ENCODE results near the gene C20orf202. TPM values are rescaled to one million over a fixed set of nuclear protein-coding genes. Genes with fewer than 3 reads are reported as not detected.

C20orf202 gene
- total and polyA plus RNA-seq, 9 of the 15 experiments (the other 6 are each of a cell fraction or from before 2014, with no cell fraction given): 0.03 to 0.24 (median 0.15) TPM; not detected in 4

DNA sequence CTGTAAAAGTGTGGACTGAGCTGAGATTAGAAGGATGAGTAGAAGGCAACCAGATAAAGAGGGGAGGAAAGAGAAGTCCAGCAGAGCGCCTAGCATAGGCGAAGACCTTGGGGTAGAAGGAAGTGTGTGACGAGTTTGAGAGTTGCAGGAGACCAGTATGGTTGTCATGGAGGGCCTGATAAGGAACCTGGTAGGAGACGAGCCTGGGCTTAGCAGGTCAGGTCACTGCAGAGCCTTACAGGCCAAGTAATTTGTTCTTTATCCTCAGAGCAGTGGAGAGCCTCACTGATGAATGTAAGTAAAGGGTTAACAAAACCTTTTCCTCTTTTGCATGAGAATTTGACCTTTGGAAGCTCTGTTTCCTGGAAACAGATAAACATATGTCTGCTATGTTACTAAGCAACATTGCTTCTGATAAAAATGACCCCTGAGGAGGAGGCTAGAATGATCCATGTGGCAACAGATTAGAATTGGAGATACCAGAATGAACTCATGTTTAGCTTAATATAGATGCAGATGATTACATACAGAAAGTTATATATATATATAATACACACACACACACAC, 15.6 kb upstream of the C20orf202 start (continued):
- TF ChIP-seq, protein P1, sequence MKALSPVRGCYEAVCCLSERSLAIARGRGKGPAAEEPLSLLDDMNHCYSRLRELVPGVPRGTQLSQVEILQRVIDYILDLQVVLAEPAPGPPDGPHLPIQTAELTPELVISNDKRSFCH (CRISPR knock-in tag; IDR thresholded peaks at IDR 0.05): no peak
- TF ChIP-seq, protein P1 (tag; IDR thresholded peaks at IDR 0.05): peak; percentile 99
- TF ChIP-seq ZNF445 (CRISPR knock-in tag; IDR thresholded peaks at IDR 0.05; ENCODE audit: low read depth): no peak
- peak; percentile 62 for TF ChIP-seq FOXM1 (IDR thresholded peaks at IDR 0.05; ENCODE audit: low read depth)
- no peak for TF ChIP-seq FOXM1 (CRISPR knock-in tag; IDR thresholded peaks at IDR 0.05; ENCODE audit: low read depth)
- TF ChIP-seq KDM1A (IDR thresholded peaks at IDR 0.05): peak; percentile 65 to 78
- TF ChIP-seq FOXJ2 (tag; IDR thresholded peaks at IDR 0.05): peak; percentile 99
- peak; percentile 28; the same call in 1 of the 2 replicates for TF ChIP-seq SP1 (CRISPR knock-in tag; IDR thresholded peaks at IDR 0.05)
- TF ChIP-seq BCOR (IDR thresholded peaks at IDR 0.05): peak; percentile 39; the same call in 1 of the 2 replicates
- TF ChIP-seq ZNF143 (CRISPR knock-in tag; IDR thresholded peaks at IDR 0.05): no peak
- 0 out of 2 replicates have a peak, but pooled peaks have one; percentile 19 for TF ChIP-seq ZNF134 (CRISPR knock-in tag; conservative IDR thresholded peaks at IDR 0.05)
- peak; percentile 99 for TF ChIP-seq TRIM28 (IDR thresholded peaks at IDR 0.05)
- no peak for TF ChIP-seq ZNF224 (CRISPR knock-in tag; IDR thresholded peaks at IDR 0.05)
- peak; percentile 60 for TF ChIP-seq FOSL1 (tag; conservative IDR thresholded peaks at IDR 0.05)
- TF ChIP-seq SRF (CRISPR knock-in tag; IDR thresholded peaks at IDR 0.05): 0 out of 4 replicates have a peak, but pooled peaks of 1 of the 2 experiments have one; percentile 19
- TF ChIP-seq EP400 (IDR thresholded peaks at IDR 0.05): 0 out of 2 replicates have a peak, but pooled peaks have one; percentile 21
- TF ChIP-seq ZKSCAN3 (CRISPR knock-in tag; IDR thresholded peaks at IDR 0.05): no peak
- no peak for TF ChIP-seq DACH1 (IDR thresholded peaks at IDR 0.05; ENCODE audit: partially characterized antibody)
- TF ChIP-seq CCNT2 (IDR thresholded peaks at IDR 0.05; ENCODE audit: borderline replicate concordance, extremely low read depth, insufficient read length, low read depth, low read length): peak; percentile 42
- TF ChIP-seq, protein P2, sequence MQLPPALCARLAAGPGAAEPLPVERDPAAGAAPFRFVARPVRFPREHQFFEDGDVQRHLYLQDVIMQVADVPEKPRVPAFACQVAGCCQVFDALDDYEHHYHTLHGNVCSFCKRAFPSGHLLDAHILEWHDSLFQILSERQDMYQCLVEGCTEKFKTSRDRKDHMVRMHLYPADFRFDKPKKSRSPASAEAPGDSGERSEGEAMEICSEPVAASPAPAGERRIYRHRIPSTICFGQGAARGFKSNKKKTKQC (CRISPR knock-in tag; IDR thresholded peaks at IDR 0.05): no peak
- TF ChIP-seq RBM25 (IDR thresholded peaks at IDR 0.05; ENCODE audit: low read depth, low read length, severe bottlenecking): no peak
- TF ChIP-seq MTA2 (IDR thresholded peaks at IDR 0.05; ENCODE audit: low read depth): peak; percentile 45
- no peak for TF ChIP-seq ARID2 (IDR thresholded peaks at IDR 0.05)
- TF ChIP-seq E2F3 (CRISPR knock-in tag; IDR thresholded peaks at IDR 0.05): no peak
- no peak for TF ChIP-seq SMARCB1 (IDR thresholded peaks at IDR 0.05; ENCODE audit: insufficient read length, low read depth)
- TF ChIP-seq COPS2 (conservative IDR thresholded peaks at IDR 0.05): no peak
- TF ChIP-seq ZNF583 (CRISPR knock-in tag; IDR thresholded peaks at IDR 0.05): no peak
